ENCODE results near the gene GIMD1. TPM values are rescaled to one million over a fixed set of nuclear protein-coding genes. Genes with fewer than 3 reads are reported as not detected.

GIMD1 gene
- total RNA-seq, 1 donor from 2014 or later = not detected

GRCh38 chr4:106369456-106370060 is 980 bp upstream of the GIMD1 start:
- no peak for DNase-seq (ENCODE audit: low spot score)
- intact Hi-C loops (cut with micrococcal nuclease) = loop anchor here (1.0 to 10.0 kb wide), 2 partner anchors 133 to 445 kb away; no protein-coding TSS in a partner anchor
- peaks cover 4% of the 10 kb centered on the region for H3K4me1 Mint-ChIP-seq (ENCODE audit: low read depth)
- no peaks in the 10 kb centered on the region for H3K36me3 Mint-ChIP-seq (ENCODE audit: low read depth)
- peaks cover 9% of the 10 kb centered on the region for H3K27me3 Mint-ChIP-seq (ENCODE audit: low read depth)
- no peak overlapping the region for H3K4me3 Mint-ChIP-seq (ENCODE audit: low read depth)
- H3K9me3 Mint-ChIP-seq = no peaks in the 10 kb centered on the region
- H3K27ac Mint-ChIP-seq = no peak overlapping the region

- Mint-ChIP-seq H3K27ac (no peak overlapping the region), H3K27me3 (ENCODE audit: low read depth) (peaks cover 15% of the 10 kb centered on the region), H3K9me3 (no peaks in the 10 kb centered on the region), H3K4me3 (ENCODE audit: low read depth) (no peak overlapping the region), H3K36me3 (ENCODE audit: low read depth) (no peaks in the 10 kb centered on the region), H3K4me1 (ENCODE audit: low read depth) (peaks cover 4% of the 10 kb centered on the region)
- intact Hi-C loops (cut with micrococcal nuclease) = loop anchor here (10.0 kb wide), 1 partner anchor 448 kb away; no protein-coding TSS in a partner anchor
- DNase-seq (ENCODE audit: low spot score) = no peak
Observed at GRCh38 chr4:106367072-106367471, 1.5 kb downstream of the GIMD1 start.

- Mint-ChIP-seq H3K27me3 (ENCODE audit: low read depth) (peaks cover 17% of the 10 kb centered on the region), H3K36me3 (ENCODE audit: low read depth) (no peaks in the 10 kb centered on the region), H3K27ac (no peak overlapping the region), H3K4me1 (ENCODE audit: low read depth) (peaks cover 4% of the 10 kb centered on the region), H3K4me3 (ENCODE audit: low read depth) (no peak overlapping the region), H3K9me3 (no peaks in the 10 kb centered on the region)
- no peak for DNase-seq (ENCODE audit: low spot score)
- intact Hi-C loops (cut with micrococcal nuclease) = loop anchor here (10.0 kb wide), 1 partner anchor 449 kb away; no protein-coding TSS in a partner anchor
Observed at GRCh38 chr4:106366026-106366425, 2.6 kb downstream of the GIMD1 start.

GRCh38 chr4:106365613-106366012 is 3.0 kb downstream of the GIMD1 start:
- no peak overlapping the region for H3K27ac Mint-ChIP-seq
- no peaks in the 10 kb centered on the region for H3K9me3 Mint-ChIP-seq
- intact Hi-C loops (cut with micrococcal nuclease) = loop anchor here (10.0 kb wide), 1 partner anchor 449 kb away; no protein-coding TSS in a partner anchor
- H3K36me3 Mint-ChIP-seq (ENCODE audit: low read depth) = no peaks in the 10 kb centered on the region
- no peak overlapping the region for H3K4me3 Mint-ChIP-seq (ENCODE audit: low read depth)
- no peak for DNase-seq (ENCODE audit: low spot score)
- peaks cover 4% of the 10 kb centered on the region for H3K4me1 Mint-ChIP-seq (ENCODE audit: low read depth)
- H3K27me3 Mint-ChIP-seq (ENCODE audit: low read depth) = peaks cover 17% of the 10 kb centered on the region

GRCh38 chr4:106364282-106364681 is 4.3 kb downstream of the GIMD1 start:
- no peak overlapping the region for H3K27ac Mint-ChIP-seq
- H3K36me3 Mint-ChIP-seq (ENCODE audit: low read depth) = no peaks in the 10 kb centered on the region
- no peaks in the 10 kb centered on the region for H3K9me3 Mint-ChIP-seq
- no peak for DNase-seq (ENCODE audit: low spot score)
- H3K4me3 Mint-ChIP-seq (ENCODE audit: low read depth) = no peak overlapping the region
- H3K4me1 Mint-ChIP-seq (ENCODE audit: low read depth) = peaks cover 1% of the 10 kb centered on the region
- H3K27me3 Mint-ChIP-seq (ENCODE audit: low read depth) = peaks cover 16% of the 10 kb centered on the region
- intact Hi-C loops (cut with micrococcal nuclease) = loop anchor here (10.0 kb wide), 1 partner anchor 451 kb away; no protein-coding TSS in a partner anchor

DNA sequence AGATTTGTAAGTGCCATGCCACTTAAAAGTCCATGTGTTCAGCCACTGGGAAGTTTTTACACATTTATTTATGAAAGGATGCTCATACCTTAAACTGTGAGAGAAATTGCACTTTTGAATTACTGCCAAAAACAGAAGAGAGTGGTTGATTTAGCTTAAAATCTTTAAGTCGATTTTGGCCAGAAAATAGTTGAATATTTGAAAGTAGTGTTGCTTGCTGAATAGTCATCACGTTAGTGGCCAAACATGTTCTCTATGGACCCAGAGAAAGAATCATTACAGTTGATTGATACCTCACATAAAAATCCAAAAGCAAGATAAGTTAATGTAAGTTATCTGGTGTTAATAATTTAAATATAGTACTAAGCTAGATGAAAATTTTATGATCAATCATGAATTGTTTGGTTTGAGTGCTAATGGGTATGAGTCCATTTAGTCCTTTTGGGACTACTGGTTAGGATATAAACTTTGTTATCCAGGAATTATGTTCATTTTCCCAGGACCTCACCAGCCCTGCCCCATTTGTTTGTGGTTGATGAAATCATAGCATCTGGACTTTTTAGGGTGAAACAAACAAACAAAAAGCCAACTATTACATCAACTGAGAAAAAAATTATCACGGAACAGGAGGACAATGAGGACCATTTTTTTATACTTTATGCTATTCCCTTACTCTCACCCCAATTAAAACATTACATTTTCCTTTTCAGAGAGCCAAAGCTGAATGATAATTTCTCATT is 6.3 kb downstream of the GIMD1 start:
- Mint-ChIP-seq H3K27ac (no peak overlapping the region), H3K4me3 (ENCODE audit: low read depth) (no peak overlapping the region), H3K4me1 (ENCODE audit: low read depth) (no peaks in the 10 kb centered on the region), H3K9me3 (no peaks in the 10 kb centered on the region), H3K27me3 (ENCODE audit: low read depth) (peaks cover 16% of the 10 kb centered on the region), H3K36me3 (ENCODE audit: low read depth) (no peaks in the 10 kb centered on the region)
- DNase-seq (ENCODE audit: low spot score) = no peak
- intact Hi-C loops (cut with micrococcal nuclease) = loop anchor here (10.0 kb wide), 1 partner anchor 453 kb away; no protein-coding TSS in a partner anchor

DNA sequence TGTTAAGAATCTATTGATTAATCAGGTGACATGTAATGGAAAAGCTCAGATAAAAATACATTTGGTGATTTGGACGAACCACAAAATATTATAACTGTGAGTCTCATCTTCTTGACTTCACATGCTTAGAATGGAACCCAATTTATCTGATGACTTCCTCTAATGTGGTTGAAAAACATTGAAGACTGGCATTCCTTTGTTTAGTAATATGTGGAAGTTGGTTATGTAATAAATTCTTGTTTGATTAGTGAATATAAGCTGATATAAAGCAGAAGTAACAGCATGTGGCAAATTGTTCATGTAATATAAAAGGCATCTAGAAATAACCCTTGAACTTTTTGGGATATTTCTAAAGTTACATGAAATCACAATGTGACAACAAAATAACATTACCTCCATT is 9.7 kb downstream of the GIMD1 start:
- H3K36me3 Mint-ChIP-seq (ENCODE audit: low read depth) = no peaks in the 10 kb centered on the region
- no peaks in the 10 kb centered on the region for H3K9me3 Mint-ChIP-seq
- intact Hi-C loops (cut with micrococcal nuclease) = no loop called here
- no peak overlapping the region for H3K4me3 Mint-ChIP-seq (ENCODE audit: low read depth)
- H3K27me3 Mint-ChIP-seq (ENCODE audit: low read depth) = peaks cover 16% of the 10 kb centered on the region
- H3K4me1 Mint-ChIP-seq (ENCODE audit: low read depth) = peaks cover 3% of the 10 kb centered on the region
- no peak overlapping the region for H3K27ac Mint-ChIP-seq
- DNase-seq (ENCODE audit: low spot score) = no peak

GRCh38 chr4:106355193-106355592 is 13.4 kb downstream of the GIMD1 start:
- intact Hi-C loops (cut with micrococcal nuclease) = no loop called here
- H3K27ac Mint-ChIP-seq = no peak overlapping the region
- no peak for DNase-seq (ENCODE audit: low spot score)
- H3K36me3 Mint-ChIP-seq (ENCODE audit: low read depth) = no peaks in the 10 kb centered on the region
- H3K4me3 Mint-ChIP-seq (ENCODE audit: low read depth) = no peak overlapping the region
- H3K4me1 Mint-ChIP-seq (ENCODE audit: low read depth) = peaks cover 3% of the 10 kb centered on the region
- H3K27me3 Mint-ChIP-seq (ENCODE audit: low read depth) = peaks cover 4% of the 10 kb centered on the region
- H3K9me3 Mint-ChIP-seq = no peaks in the 10 kb centered on the region

- no peaks in the 10 kb centered on the region for H3K27me3 Mint-ChIP-seq (ENCODE audit: low read depth)
- DNase-seq (ENCODE audit: low spot score) = no peak
- H3K36me3 Mint-ChIP-seq (ENCODE audit: low read depth) = peaks cover 6% of the 10 kb centered on the region
- intact Hi-C loops (cut with micrococcal nuclease) = no loop called here
- H3K4me3 Mint-ChIP-seq (ENCODE audit: low read depth) = no peak overlapping the region
- no peaks in the 10 kb centered on the region for H3K9me3 Mint-ChIP-seq
- peaks cover 3% of the 10 kb centered on the region for H3K4me1 Mint-ChIP-seq (ENCODE audit: low read depth)
- H3K27ac Mint-ChIP-seq = no peak overlapping the region
Observed at GRCh38 chr4:106353786-106354185, 14.8 kb downstream of the GIMD1 start.

DNA sequence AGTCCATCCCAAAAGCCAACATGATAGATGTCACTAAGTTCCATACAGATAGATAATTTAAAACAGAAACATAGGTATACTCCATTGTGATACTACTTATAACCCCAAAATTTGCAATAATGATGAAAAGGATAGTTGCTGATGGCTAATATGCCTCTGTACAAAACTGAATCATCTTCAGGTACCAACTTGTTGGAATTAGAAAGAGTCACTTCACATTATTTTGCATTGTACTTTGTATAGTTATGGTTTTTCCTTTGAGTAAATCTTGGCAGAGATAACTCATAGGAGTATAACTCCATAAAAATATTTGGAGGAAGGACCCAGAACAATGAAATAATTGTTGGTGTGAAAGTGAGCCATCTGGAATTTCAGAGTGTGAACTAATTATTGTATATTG is 17.6 kb downstream of the GIMD1 start:
- no peak for DNase-seq (ENCODE audit: low spot score)
- Mint-ChIP-seq H3K27me3 (ENCODE audit: low read depth) (no peaks in the 10 kb centered on the region), H3K4me3 (ENCODE audit: low read depth) (no peak overlapping the region), H3K36me3 (ENCODE audit: low read depth) (peaks cover 23% of the 10 kb centered on the region), H3K9me3 (no peaks in the 10 kb centered on the region), H3K4me1 (ENCODE audit: low read depth) (peaks cover 3% of the 10 kb centered on the region), H3K27ac (no peak overlapping the region)
- intact Hi-C loops (cut with micrococcal nuclease) = no loop called here

GRCh38 chr4:106347167-106347566 is 21.4 kb downstream of the GIMD1 start:
- peaks cover 11% of the 10 kb centered on the region for H3K4me1 Mint-ChIP-seq (ENCODE audit: low read depth)
- H3K9me3 Mint-ChIP-seq = no peaks in the 10 kb centered on the region
- peaks cover 39% of the 10 kb centered on the region for H3K36me3 Mint-ChIP-seq (ENCODE audit: low read depth)
- no peaks in the 10 kb centered on the region for H3K27me3 Mint-ChIP-seq (ENCODE audit: low read depth)
- intact Hi-C loops (cut with micrococcal nuclease) = no loop called here
- H3K27ac Mint-ChIP-seq = no peak overlapping the region
- no peak for DNase-seq (ENCODE audit: low spot score)
- no peak overlapping the region for H3K4me3 Mint-ChIP-seq (ENCODE audit: low read depth)

DNA sequence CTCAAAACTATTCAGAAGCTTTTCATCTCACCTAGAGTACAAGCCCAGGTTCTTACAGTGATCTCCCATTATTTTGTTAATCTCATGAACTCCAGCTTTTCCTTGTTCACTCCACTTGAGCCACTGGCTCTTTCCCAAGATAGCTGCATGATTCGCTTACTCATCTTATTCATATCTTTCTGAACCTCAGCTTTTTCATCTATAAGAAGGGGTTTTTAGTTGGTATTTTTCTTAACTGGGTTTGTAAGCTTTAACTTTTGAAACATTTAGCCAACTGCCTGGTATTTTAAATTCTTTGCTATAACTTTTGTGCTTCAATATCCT is 24.0 kb downstream of the GIMD1 start:
- Mint-ChIP-seq H3K27me3 (ENCODE audit: low read depth) (no peaks in the 10 kb centered on the region), H3K4me1 (ENCODE audit: low read depth) (peaks cover 30% of the 10 kb centered on the region), H3K9me3 (peaks cover 8% of the 10 kb centered on the region), H3K4me3 (ENCODE audit: low read depth) (no peak overlapping the region), H3K27ac (no peak overlapping the region), H3K36me3 (ENCODE audit: low read depth) (peaks cover 62% of the 10 kb centered on the region)
- no peak for DNase-seq (ENCODE audit: low spot score)
- intact Hi-C loops (cut with micrococcal nuclease) = no loop called here

GRCh38 chr4:106343865-106344646 is 24.5 kb downstream of the GIMD1 start:
- H3K4me3 Mint-ChIP-seq (ENCODE audit: low read depth) = no peak overlapping the region
- no peak overlapping the region for H3K27ac Mint-ChIP-seq
- peaks cover 8% of the 10 kb centered on the region for H3K9me3 Mint-ChIP-seq
- DNase-seq (ENCODE audit: low spot score) = no peak
- H3K4me1 Mint-ChIP-seq (ENCODE audit: low read depth) = peaks cover 33% of the 10 kb centered on the region
- intact Hi-C loops (cut with micrococcal nuclease) = no loop called here
- H3K27me3 Mint-ChIP-seq (ENCODE audit: low read depth) = no peaks in the 10 kb centered on the region
- peaks cover 63% of the 10 kb centered on the region for H3K36me3 Mint-ChIP-seq (ENCODE audit: low read depth)

Data from activated T-helper 2 cell treated with anti-CD3 and anti-CD28 coated beads, Interferon-gamma antibody, Interleukin-2, Interleukin-4, amounts not matched to agents 10 μg/mL and 5 μg/mL and 100 μg/mL, durations not matched to agents 14 hours and 24 hours and 36 hours (primary cell).